ENCODE results near the gene NDUFA5. TPM values are rescaled to one million over a fixed set of nuclear protein-coding genes. Genes with fewer than 3 reads are reported as not detected.
A peak's percentile ranks its signal among the peaks of the same experiment; 100 is the strongest.

NDUFA5 gene
- total and polyA plus RNA-seq, 3 donors from 2014 or later = 49.2 to 83.3 (median 68.5) TPM

DNA sequence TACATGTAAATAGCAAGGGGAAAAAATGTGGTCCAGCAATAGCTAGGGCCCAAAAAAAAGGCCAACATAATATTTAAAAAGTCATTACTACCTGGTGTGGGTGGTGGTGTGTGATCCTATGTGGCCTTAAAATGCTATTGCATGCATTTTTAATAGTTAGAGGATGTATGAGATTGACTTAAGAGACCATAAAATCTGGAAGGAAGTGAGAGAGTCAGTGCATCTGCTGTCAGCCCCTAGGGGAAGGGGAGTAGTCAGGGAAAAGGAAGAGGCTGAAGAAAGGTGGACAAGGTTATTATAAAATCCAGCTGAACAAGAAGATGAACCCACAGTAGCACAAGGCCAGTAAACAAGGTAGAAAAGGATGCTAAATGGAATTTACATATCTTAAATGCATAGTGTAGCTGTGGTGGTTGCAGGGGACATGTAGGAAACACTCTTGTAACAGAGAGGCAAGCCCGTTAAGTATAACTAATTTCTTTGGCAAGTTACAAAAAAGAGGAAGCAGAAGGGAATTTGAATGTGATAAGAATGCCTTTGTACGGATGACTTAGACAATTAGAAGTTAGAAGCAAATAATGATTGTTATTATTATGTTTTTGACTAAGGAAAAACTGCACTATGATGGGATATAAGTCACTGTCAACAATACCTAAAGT lies 11.9 kb upstream of the NDUFA5 start:
- Histone ChIP-seq H3K27ac (no peak overlapping the region), H3K4me3 (no peak overlapping the region), H3K27me3 (no peaks in the 10 kb centered on the region), H3K9me3 (no peaks in the 10 kb centered on the region), H3K4me1 (no peaks in the 10 kb centered on the region), H3K36me3 (ENCODE audit: low read depth, missing control alignments) (no peaks in the 10 kb centered on the region)
- intact Hi-C loops (cut with DNase I; ENCODE audit: low total_unique reads) = no loop called here
- 29 to 46% methylated on average over 2 of the region's 2 CpGs for WGBS, 2 donors
- no peak for TF ChIP-seq POLR2A (IDR thresholded peaks at IDR 0.05)
- TF ChIP-seq, protein P1, sequence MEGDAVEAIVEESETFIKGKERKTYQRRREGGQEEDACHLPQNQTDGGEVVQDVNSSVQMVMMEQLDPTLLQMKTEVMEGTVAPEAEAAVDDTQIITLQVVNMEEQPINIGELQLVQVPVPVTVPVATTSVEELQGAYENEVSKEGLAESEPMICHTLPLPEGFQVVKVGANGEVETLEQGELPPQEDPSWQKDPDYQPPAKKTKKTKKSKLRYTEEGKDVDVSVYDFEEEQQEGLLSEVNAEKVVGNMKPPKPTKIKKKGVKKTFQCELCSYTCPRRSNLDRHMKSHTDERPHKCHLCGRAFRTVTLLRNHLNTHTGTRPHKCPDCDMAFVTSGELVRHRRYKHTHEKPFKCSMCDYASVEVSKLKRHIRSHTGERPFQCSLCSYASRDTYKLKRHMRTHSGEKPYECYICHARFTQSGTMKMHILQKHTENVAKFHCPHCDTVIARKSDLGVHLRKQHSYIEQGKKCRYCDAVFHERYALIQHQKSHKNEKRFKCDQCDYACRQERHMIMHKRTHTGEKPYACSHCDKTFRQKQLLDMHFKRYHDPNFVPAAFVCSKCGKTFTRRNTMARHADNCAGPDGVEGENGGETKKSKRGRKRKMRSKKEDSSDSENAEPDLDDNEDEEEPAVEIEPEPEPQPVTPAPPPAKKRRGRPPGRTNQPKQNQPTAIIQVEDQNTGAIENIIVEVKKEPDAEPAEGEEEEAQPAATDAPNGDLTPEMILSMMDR (IDR thresholded peaks at IDR 0.05) = no peak
- no peak for DNase-seq

GRCh38 chr7:123562121-123562520 lies 4.5 kb upstream of the NDUFA5 start:
- no peak for DNase-seq
- Histone ChIP-seq H3K4me3 (no peak overlapping the region), H3K9me3 (no peaks in the 10 kb centered on the region), H3K4me1 (no peaks in the 10 kb centered on the region), H3K27me3 (no peaks in the 10 kb centered on the region), H3K27ac (no peak overlapping the region), H3K36me3 (ENCODE audit: low read depth, missing control alignments) (no peaks in the 10 kb centered on the region)
- TF ChIP-seq, protein P1 (IDR thresholded peaks at IDR 0.05) = no peak
- no peak for TF ChIP-seq POLR2A (IDR thresholded peaks at IDR 0.05)
- intact Hi-C loops (cut with DNase I; ENCODE audit: low total_unique reads) = no loop called here

DNA sequence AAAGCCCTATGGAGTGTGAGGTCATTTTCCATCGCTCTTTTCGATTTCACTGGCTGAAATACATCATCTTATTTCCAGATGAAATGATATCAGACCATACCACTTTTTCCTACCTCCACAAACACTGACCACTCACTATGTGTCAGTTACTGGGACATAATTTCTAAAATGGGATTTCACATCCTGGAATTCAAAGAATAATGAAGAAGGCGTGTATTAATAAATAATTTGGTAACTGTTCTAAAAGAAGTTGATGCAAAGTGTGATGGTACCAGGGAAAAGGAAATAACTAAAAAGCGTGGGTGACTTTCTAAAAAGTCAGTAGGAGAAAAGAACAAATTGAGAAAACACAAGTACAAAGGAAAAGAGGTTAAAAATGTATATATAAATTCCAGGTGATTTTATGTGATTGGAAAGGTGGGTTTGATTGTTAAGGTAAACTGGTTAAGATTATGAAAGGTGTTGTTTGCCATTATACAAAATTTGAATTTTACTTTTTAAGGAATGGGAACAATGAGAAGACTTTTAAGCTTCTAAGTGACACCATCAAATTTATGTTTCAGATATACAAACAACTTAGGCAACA lies 764 bp upstream of the NDUFA5 start:
- peak overlapping the region; percentile 83 to 93 for H3K4me3 ChIP-seq
- H3K9me3 ChIP-seq = no peaks in the 10 kb centered on the region
- no peak for DNase-seq
- H3K36me3 ChIP-seq (ENCODE audit: low read depth, missing control alignments) = no peaks in the 10 kb centered on the region
- H3K27me3 ChIP-seq = no peaks in the 10 kb centered on the region
- H3K4me1 ChIP-seq = peaks cover 15% of the 10 kb centered on the region
- H3K27ac ChIP-seq = peak overlapping the region; percentile 92 to 98
- intact Hi-C loops (cut with DNase I; ENCODE audit: low total_unique reads) = no loop called here
- TF ChIP-seq, protein P1 (IDR thresholded peaks at IDR 0.05) = no peak
- no peak for TF ChIP-seq POLR2A (IDR thresholded peaks at IDR 0.05)
- WGBS, 2 donors = 21 to 42% methylated on average over 4 of the region's 4 CpGs

GRCh38 chr7:123557016-123557397 lies 611 bp downstream of the NDUFA5 start:
- peak; percentile 20 for DNase-seq
- Histone ChIP-seq H3K27ac (peak overlapping the region; percentile 92 to 98), H3K9me3 (no peaks in the 10 kb centered on the region), H3K4me3 (peak overlapping the region; percentile 83 to 93), H3K36me3 (ENCODE audit: low read depth, missing control alignments) (no peaks in the 10 kb centered on the region), H3K4me1 (peaks cover 15% of the 10 kb centered on the region), H3K27me3 (no peaks in the 10 kb centered on the region)
- 3% methylated on average over 12 of the region's 12 CpGs for WGBS, 2 donors
- TF ChIP-seq, protein P1 (IDR thresholded peaks at IDR 0.05) = no peak
- no peak for TF ChIP-seq POLR2A (IDR thresholded peaks at IDR 0.05)
- intact Hi-C loops (cut with DNase I; ENCODE audit: low total_unique reads) = no loop called here

DNA sequence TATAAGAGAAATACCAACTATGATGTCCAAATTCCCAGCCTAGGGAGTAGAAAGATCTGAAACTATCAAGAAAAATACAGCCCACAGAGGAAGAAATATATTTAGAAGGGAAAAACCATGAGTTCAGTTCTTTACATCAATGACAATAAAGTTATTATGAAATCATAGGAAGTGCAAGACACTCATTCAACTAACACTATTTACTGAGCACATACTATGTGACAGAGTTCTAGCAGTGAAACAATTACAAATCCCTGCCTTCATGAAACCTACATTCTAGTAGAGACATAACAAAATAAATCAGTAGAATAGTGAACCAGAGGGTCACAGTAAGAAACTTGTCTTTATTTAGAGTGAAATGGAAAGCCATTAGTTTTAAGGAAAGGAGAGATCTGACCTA lies 2.1 kb downstream of the NDUFA5 start:
- Histone ChIP-seq H3K4me1 (peaks cover 15% of the 10 kb centered on the region), H3K27ac (no peak overlapping the region), H3K36me3 (ENCODE audit: low read depth, missing control alignments) (no peaks in the 10 kb centered on the region), H3K9me3 (no peaks in the 10 kb centered on the region), H3K27me3 (no peaks in the 10 kb centered on the region), H3K4me3 (no peak overlapping the region)
- intact Hi-C loops (cut with DNase I; ENCODE audit: low total_unique reads) = no loop called here
- DNase-seq = no peak
- TF ChIP-seq, protein P1 (IDR thresholded peaks at IDR 0.05) = no peak
- TF ChIP-seq POLR2A (IDR thresholded peaks at IDR 0.05) = no peak

All from testis (tissue), 3 donors.